Endothelial cell of umbilical vein (primary cell): ENCODE data around the gene SPTB.

Experiments used
- EZH2 ChIP-seq: IDR thresholded peaks from 2 replicates; pipeline ENCODE4 v1.6.1; 2012; ENCODE audit warnings: borderline replicate concordance, low read depth, mild to moderate bottlenecking, moderate library complexity, low read length, inconsistent platforms; ENCODE audit not compliant: severe bottlenecking
- FOS ChIP-seq: IDR thresholded peaks from 2 replicates; pipeline ENCODE4 v1.6.1; 2011; ENCODE audit warnings: mild to moderate bottlenecking, low read length, moderate library complexity, borderline replicate concordance; ENCODE audit not compliant: insufficient read depth
- JUN ChIP-seq: IDR thresholded peaks from 2 replicates; pipeline ENCODE4 v1.6.1; 2011; ENCODE audit warnings: borderline replicate concordance, low read depth; ENCODE audit not compliant: insufficient read length, insufficient read depth
- MAX ChIP-seq: IDR thresholded peaks from 2 replicates; pipeline ENCODE4 v1.6.1; 2011; ENCODE audit not compliant: insufficient read depth, insufficient read length
- MYC ChIP-seq: IDR thresholded peaks from one replicate; pipeline ENCODE4 v1.6.1; 2011; ENCODE audit warnings: mild to moderate bottlenecking, low read depth, low read length
- POLR2A ChIP-seq: IDR thresholded peaks from 2 replicates; pipeline ENCODE4 v1.6.1; 2012; ENCODE audit warnings: low read depth, mild to moderate bottlenecking, control low read depth, low read length
- POLR2AphosphoS5 ChIP-seq: IDR thresholded peaks from 2 replicates; pipeline ENCODE4 v1.6.1; 2012; ENCODE audit warnings: low read depth, mild to moderate bottlenecking, control low read depth, low read length, moderate library complexity; ENCODE audit not compliant: insufficient read depth
- TF ChIP-seq, protein P1 (sequence below), 2 donors: IDR thresholded peaks; 1 replicate in 1 of 2; 2 replicates in 1 of 2; pipeline ENCODE4 v1.5.1; 2011; ENCODE audit warnings: low read length in 2 of 2, mild to moderate bottlenecking in 2 of 2, moderate library complexity in 2 of 2, control low read depth in 1 of 2, inconsistent platforms in 1 of 2, low read depth in 1 of 2; ENCODE audit not compliant: insufficient read depth in 1 of 2; ENCODE audit errors: extremely low read depth in 1 of 2

- TF ChIP-seq, protein P1, sequence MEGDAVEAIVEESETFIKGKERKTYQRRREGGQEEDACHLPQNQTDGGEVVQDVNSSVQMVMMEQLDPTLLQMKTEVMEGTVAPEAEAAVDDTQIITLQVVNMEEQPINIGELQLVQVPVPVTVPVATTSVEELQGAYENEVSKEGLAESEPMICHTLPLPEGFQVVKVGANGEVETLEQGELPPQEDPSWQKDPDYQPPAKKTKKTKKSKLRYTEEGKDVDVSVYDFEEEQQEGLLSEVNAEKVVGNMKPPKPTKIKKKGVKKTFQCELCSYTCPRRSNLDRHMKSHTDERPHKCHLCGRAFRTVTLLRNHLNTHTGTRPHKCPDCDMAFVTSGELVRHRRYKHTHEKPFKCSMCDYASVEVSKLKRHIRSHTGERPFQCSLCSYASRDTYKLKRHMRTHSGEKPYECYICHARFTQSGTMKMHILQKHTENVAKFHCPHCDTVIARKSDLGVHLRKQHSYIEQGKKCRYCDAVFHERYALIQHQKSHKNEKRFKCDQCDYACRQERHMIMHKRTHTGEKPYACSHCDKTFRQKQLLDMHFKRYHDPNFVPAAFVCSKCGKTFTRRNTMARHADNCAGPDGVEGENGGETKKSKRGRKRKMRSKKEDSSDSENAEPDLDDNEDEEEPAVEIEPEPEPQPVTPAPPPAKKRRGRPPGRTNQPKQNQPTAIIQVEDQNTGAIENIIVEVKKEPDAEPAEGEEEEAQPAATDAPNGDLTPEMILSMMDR (IDR thresholded peaks at IDR 0.05; ENCODE audit: extremely low read depth in 1 of 2, insufficient read depth in 1 of 2, low read depth in 1 of 2, low read length in 2 of 2): no peak
- no peak for TF ChIP-seq FOS
- no peak for TF ChIP-seq EZH2
- TF ChIP-seq POLR2A: no peak
- TF ChIP-seq POLR2AphosphoS5: no peak
- no peak for TF ChIP-seq MYC
- TF ChIP-seq MAX: no peak
- TF ChIP-seq JUN: no peak
Observed at GRCh38 chr14:64885559-64885958, 5.9 kb upstream of the SPTB start.
